RPMI7951 (cell line): Measurements from ENCODE around the gene PIK3R3. TPM values are rescaled to one million over a fixed set of nuclear protein-coding genes. Genes with fewer than 3 reads are reported as not detected.
"Not testable (repeated sequence)": the region's sequence is repeated elsewhere in the genome, so short reads cannot be mapped to it uniquely, and the experiment has no call there.

ENCODE experiments used
- DNase-seq: peaks from one replicate; pipeline ENCODE4 v3.0.0-alpha.2; 2012; ENCODE audit warnings: low read depth
- total RNA-seq: library from RNA; depleted of rRNA; stranded (reverse); fragments of >200 nt; shearing (Covaris generic); gene quantifications from 2 replicates; pipeline ENCODE4 v1.2.3, GENCODE V29; 2014

The PIK3R3 gene
- total RNA-seq, 1 experiment from 2014 or later: 10.5 TPM

- DNase-seq: no peak
These were observed 67.0 kb downstream of the PIK3R3 start for GRCh38 chr1:46065405-46065804.

- DNase-seq: no peak
These were observed 67.7 kb downstream of the PIK3R3 start for GRCh38 chr1:46064708-46065107.

- DNase-seq: peak; percentile 55
These were observed 69.6 kb downstream of the PIK3R3 start for GRCh38 chr1:46062651-46063319.

GRCh38 chr1:46061146-46061545 lies 71.3 kb downstream of the PIK3R3 start:
- DNase-seq: no peak

GRCh38 chr1:46058936-46059335 lies 73.5 kb downstream of the PIK3R3 start:
- DNase-seq: no peak

- DNase-seq: no peak
These were observed 74.6 kb downstream of the PIK3R3 start for GRCh38 chr1:46057781-46058180.

GRCh38 chr1:46057215-46057614 lies 75.2 kb downstream of the PIK3R3 start:
- DNase-seq: not testable (repeated sequence)

GRCh38 chr1:46056325-46056724 lies 76.1 kb downstream of the PIK3R3 start:
- DNase-seq: no peak

- no peak for DNase-seq
These were observed 78.7 kb downstream of the PIK3R3 start for GRCh38 chr1:46053734-46054133.

GRCh38 chr1:46044116-46044515 lies 88.3 kb downstream of the PIK3R3 start:
- DNase-seq: no peak

- DNase-seq: no peak
These were observed 88.9 kb downstream of the PIK3R3 start for GRCh38 chr1:46043458-46044017.

GRCh38 chr1:46041974-46042373 lies 90.5 kb downstream of the PIK3R3 start:
- DNase-seq: peak; percentile 45

- DNase-seq: no peak
These were observed 90.9 kb downstream of the PIK3R3 start for GRCh38 chr1:46041551-46041950.

GRCh38 chr1:46039571-46040052 lies 92.8 kb downstream of the PIK3R3 start:
- peak; percentile 80 for DNase-seq

- peak; percentile 74 for DNase-seq
These were observed 95.3 kb downstream of the PIK3R3 start for GRCh38 chr1:46036894-46037839.

GRCh38 chr1:46034601-46035516 lies 97.6 kb downstream of the PIK3R3 start:
- DNase-seq: no peak

- peak; percentile 27 for DNase-seq
These were observed 101.4 kb downstream of the PIK3R3 start for GRCh38 chr1:46030876-46031660.

GRCh38 chr1:46030074-46030870 lies 102.2 kb downstream of the PIK3R3 start:
- DNase-seq: no peak

GRCh38 chr1:46027788-46028573 lies 104.4 kb downstream of the PIK3R3 start:
- no peak for DNase-seq
